ENCODE measurements around the gene SLC35F3. TPM values are rescaled to one million over a fixed set of nuclear protein-coding genes. Genes with fewer than 3 reads are reported as not detected.

Gene SLC35F3
- total RNA-seq, 1 experiment from 2014 or later, result 0.66 TPM

DNA sequence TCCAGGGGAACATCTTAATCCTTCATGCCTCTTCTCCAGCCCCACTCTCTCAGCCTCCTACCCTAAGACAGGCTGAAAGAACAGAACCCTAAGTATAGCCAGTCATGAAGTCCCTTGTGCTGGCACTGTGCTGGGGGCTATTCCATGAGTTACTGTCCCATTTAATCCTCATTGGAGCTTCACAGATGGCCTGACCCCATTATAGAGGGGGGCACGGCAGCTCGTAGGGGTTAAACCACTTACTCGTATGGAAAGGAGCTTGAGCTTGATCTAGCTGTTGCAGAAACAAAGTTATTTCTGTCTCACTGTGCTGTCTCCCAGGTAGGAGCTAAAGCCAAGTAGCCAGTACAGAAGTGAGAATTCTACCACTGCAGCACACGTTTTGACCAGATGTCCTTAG, 265.6 kb downstream of the SLC35F3 start:
- intact Hi-C loops (cut with micrococcal nuclease; ENCODE audit: unreplicated experiment), result no loop called here
- Mint-ChIP-seq H3K27me3 (ENCODE audit: unreplicated experiment) (peaks cover 55% of the 10 kb centered on the region), H3K9me3 (ENCODE audit: low read depth, unreplicated experiment) (no peaks in the 10 kb centered on the region), H3K4me1 (ENCODE audit: low read depth, unreplicated experiment) (no peaks in the 10 kb centered on the region), H3K4me3 (ENCODE audit: low read depth, unreplicated experiment) (no peak overlapping the region), H3K27ac (ENCODE audit: unreplicated experiment) (no peak overlapping the region), H3K36me3 (ENCODE audit: insufficient read depth, unreplicated experiment) (no peaks in the 10 kb centered on the region)
- CTCF ChIA-PET, result interaction anchor here (0.6 kb wide), 1 partner anchor 36 kb away, joined by 6 read pairs; no protein-coding TSS in a partner anchor
- TF ChIP-seq, protein P1, sequence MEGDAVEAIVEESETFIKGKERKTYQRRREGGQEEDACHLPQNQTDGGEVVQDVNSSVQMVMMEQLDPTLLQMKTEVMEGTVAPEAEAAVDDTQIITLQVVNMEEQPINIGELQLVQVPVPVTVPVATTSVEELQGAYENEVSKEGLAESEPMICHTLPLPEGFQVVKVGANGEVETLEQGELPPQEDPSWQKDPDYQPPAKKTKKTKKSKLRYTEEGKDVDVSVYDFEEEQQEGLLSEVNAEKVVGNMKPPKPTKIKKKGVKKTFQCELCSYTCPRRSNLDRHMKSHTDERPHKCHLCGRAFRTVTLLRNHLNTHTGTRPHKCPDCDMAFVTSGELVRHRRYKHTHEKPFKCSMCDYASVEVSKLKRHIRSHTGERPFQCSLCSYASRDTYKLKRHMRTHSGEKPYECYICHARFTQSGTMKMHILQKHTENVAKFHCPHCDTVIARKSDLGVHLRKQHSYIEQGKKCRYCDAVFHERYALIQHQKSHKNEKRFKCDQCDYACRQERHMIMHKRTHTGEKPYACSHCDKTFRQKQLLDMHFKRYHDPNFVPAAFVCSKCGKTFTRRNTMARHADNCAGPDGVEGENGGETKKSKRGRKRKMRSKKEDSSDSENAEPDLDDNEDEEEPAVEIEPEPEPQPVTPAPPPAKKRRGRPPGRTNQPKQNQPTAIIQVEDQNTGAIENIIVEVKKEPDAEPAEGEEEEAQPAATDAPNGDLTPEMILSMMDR (IDR thresholded peaks at IDR 0.05; ENCODE audit: unreplicated experiment), result no peak
- no peak for DNase-seq
- no TSS peak for BruUV-seq (replicated peaks)

DNA sequence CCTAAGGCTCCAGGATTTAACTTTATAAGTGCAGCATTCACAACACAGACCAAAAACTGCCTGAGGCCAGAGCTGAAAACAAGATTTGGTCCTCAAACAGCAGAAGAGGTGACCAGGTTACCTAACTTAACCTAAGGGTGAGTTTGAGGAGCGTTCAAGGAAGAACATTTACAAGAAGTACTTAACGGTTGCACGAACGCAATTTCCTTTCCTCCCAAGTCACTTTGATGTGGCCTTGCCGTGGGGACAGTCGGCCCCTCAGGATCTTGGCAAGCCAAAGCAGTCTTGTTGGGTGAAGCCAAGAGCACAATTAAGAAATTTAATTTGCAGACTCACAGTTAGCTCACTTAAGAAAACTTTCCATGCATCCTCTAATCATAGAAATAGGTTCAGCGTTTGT, 266.1 kb downstream of the SLC35F3 start:
- no TSS peak for BruUV-seq (replicated peaks)
- Mint-ChIP-seq H3K4me1 (ENCODE audit: low read depth, unreplicated experiment) (no peaks in the 10 kb centered on the region), H3K4me3 (ENCODE audit: low read depth, unreplicated experiment) (no peak overlapping the region), H3K27me3 (ENCODE audit: unreplicated experiment) (peaks cover 55% of the 10 kb centered on the region), H3K27ac (ENCODE audit: unreplicated experiment) (no peak overlapping the region), H3K9me3 (ENCODE audit: low read depth, unreplicated experiment) (no peaks in the 10 kb centered on the region), H3K36me3 (ENCODE audit: insufficient read depth, unreplicated experiment) (no peaks in the 10 kb centered on the region)
- TF ChIP-seq, protein P1 (IDR thresholded peaks at IDR 0.05; ENCODE audit: unreplicated experiment), result no peak
- CTCF ChIA-PET, result interaction anchor here (0.6 kb wide), 1 partner anchor 35 kb away, joined by 6 read pairs; no protein-coding TSS in a partner anchor
- intact Hi-C loops (cut with micrococcal nuclease; ENCODE audit: unreplicated experiment), result no loop called here
- DNase-seq, result no peak

DNA sequence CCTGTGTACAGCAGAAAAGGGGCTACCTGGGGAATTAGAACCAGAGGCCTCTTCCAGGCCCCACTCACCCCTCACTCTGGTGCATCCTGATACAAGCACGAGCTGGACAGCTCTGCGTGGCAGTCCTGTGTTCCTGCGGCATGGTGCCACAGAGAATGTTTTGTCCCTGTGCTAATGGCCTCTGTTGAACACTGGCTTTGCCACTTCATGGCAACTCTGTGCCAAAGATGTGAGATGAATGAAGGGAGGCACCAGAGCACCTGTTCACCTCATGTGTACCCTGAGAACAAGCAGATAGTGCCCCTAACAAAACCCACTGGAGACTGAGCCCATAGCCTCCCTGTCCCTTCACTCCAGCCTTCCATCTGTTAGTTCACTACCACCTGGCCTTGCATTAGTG, 269.5 kb downstream of the SLC35F3 start:
- Mint-ChIP-seq H3K36me3 (ENCODE audit: insufficient read depth, unreplicated experiment) (no peaks in the 10 kb centered on the region), H3K9me3 (ENCODE audit: low read depth, unreplicated experiment) (no peaks in the 10 kb centered on the region), H3K4me1 (ENCODE audit: low read depth, unreplicated experiment) (no peaks in the 10 kb centered on the region), H3K27ac (ENCODE audit: unreplicated experiment) (no peak overlapping the region), H3K27me3 (ENCODE audit: unreplicated experiment) (peaks cover 77% of the 10 kb centered on the region), H3K4me3 (ENCODE audit: low read depth, unreplicated experiment) (no peak overlapping the region)
- intact Hi-C loops (cut with micrococcal nuclease; ENCODE audit: unreplicated experiment), result no loop called here
- no peak for DNase-seq
- CTCF ChIA-PET, result no interaction called here
- BruUV-seq (replicated peaks), result no TSS peak
- TF ChIP-seq, protein P1 (IDR thresholded peaks at IDR 0.05; ENCODE audit: unreplicated experiment), result no peak

DNA sequence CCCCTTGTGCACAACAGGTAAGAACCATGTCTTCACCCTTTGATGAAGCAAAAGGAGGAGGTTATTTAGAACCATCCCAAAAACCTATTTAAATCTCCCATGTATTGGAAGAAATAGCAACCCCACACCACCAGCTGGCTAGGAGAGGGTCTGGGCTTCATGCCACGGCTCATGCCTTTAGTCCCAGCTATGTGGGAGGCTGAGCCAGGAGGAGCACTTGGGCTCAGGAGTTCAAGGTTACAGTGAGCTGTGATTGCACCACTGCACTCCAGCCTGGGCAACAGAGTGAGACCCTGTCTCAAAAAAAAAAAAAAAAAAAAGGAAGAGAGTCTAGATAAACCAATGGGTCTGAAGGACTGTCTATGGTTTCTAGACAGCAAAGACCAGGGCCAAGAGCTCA, 270.9 kb downstream of the SLC35F3 start:
- TF ChIP-seq, protein P1 (IDR thresholded peaks at IDR 0.05; ENCODE audit: unreplicated experiment), result no peak
- H3K27ac Mint-ChIP-seq (ENCODE audit: unreplicated experiment), result no peak overlapping the region
- peaks cover 91% of the 10 kb centered on the region for H3K27me3 Mint-ChIP-seq (ENCODE audit: unreplicated experiment)
- no peak for DNase-seq
- no peaks in the 10 kb centered on the region for H3K9me3 Mint-ChIP-seq (ENCODE audit: low read depth, unreplicated experiment)
- H3K4me1 Mint-ChIP-seq (ENCODE audit: low read depth, unreplicated experiment), result no peaks in the 10 kb centered on the region
- CTCF ChIA-PET, result interaction anchor here (0.6 kb wide), 1 partner anchor 125 kb away, joined by 5 read pairs; no protein-coding TSS in a partner anchor
- intact Hi-C loops (cut with micrococcal nuclease; ENCODE audit: unreplicated experiment), result no loop called here
- H3K4me3 Mint-ChIP-seq (ENCODE audit: low read depth, unreplicated experiment), result no peak overlapping the region
- BruUV-seq (replicated peaks), result no TSS peak
- no peaks in the 10 kb centered on the region for H3K36me3 Mint-ChIP-seq (ENCODE audit: insufficient read depth, unreplicated experiment)
